ENCODE measurements around the gene CTAGE8.
"Not testable (repeated sequence)": the region's sequence is repeated elsewhere in the genome, so short reads cannot be mapped to it uniquely, and the experiment has no call there.

CTAGE8 gene, protein sequence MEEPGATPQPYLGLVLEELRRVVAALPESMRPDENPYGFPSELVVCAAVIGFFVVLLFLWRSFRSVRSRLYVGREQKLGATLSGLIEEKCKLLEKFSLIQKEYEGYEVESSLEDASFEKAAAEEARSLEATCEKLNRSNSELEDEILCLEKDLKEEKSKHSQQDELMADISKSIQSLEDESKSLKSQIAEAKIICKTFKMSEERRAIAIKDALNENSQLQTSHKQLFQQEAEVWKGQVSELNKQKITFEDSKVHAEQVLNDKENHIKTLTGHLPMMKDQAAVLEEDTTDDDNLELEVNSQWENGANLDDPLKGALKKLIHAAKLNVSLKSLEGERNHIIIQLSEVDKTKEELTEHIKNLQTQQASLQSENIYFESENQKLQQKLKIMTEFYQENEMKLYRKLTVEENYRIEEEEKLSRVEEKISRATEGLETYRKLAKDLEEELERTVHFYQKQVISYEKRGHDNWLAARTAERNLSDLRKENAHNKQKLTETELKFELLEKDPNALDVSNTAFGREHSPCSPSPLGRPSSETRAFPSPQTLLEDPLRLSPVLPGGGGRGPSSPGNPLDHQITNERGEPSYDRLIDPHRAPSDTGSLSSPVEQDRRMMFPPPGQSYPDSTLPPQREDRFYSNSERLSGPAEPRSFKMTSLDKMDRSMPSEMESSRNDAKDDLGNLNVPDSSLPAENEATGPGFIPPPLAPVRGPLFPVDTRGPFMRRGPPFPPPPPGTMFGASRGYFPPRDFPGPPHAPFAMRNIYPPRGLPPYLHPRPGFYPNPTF

DNA sequence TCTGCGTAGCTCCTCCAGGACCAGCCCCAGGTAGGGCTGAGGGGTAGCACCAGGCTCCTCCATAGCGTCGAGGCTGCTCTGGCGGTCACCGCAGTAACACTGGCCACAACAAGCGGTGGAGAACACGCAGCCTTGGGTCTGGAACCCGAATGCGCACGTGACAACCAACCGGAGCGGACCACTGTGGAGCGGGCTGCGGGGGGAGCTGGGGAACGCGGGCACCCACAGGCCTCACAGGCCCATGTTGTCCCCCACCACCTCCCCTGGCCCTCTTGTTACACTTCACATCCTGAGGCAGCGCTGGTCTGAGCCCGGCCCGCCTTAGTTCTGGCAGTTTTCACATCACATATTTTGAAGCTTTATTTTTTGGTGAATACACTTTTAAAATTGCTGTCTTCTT, at the start of gene CTAGE8:
TSS of gene CTAGE8 (minus strand) at position 101 of the 400 bp plus-strand sequence. CDS start at position 63, 38 bp downstream.
- DNase-seq = not testable (repeated sequence)

DNA sequence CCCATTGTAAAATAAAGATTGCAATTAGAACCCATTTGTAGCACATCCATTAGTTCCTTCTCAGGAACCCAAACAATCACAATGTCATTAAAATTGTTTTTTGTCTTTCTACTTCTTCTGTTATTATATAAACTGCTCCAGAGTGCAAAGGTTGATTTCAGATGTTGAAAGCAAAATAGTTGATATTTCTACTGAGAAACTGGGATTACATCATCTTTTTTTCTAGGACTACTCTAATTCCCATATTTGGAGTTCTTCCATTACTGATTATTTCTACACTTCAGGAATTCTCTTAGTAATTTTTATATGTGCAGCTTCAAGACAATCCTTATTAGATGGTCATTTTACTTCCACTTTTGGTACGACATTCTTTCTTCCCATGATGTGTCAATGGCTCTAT, 48.4 kb upstream of the CTAGE8 start:
- DNase-seq = not testable (repeated sequence)

DNA sequence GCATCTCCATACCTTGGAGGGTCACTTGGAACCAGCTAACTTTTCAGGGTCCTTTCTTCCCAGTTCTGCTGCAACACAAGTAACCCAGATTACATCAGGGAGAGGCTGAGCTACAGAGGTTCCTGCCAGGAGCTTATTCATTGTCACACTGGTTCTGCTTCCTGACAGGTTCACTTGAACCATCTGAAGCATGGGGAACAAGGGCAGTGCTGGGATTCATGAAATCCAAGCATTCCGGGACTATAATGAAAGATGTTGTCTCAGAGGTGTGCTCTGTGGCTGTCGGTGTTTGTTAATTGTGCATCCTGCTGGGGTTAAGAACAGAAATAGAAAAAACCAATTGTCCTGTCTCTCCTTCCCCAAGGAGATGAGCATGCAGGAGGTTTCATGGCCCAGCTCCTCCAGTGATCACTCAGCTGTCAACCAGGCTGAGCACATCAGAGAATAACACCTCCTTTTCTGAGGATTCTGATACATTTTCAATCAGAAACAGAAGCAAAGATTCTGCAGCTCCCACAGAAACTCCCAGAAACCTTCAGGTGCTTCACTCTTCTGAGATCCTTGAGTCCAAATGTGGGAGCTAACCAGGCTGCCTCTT, 42.9 kb upstream of the CTAGE8 start, which contains the start of gene OR2A1:
TSS of gene OR2A1 (plus strand) at position 548 of the 598 bp plus-strand sequence. CDS start 5,706 bp downstream, outside the sequence.
- not testable (repeated sequence) for DNase-seq

DNA sequence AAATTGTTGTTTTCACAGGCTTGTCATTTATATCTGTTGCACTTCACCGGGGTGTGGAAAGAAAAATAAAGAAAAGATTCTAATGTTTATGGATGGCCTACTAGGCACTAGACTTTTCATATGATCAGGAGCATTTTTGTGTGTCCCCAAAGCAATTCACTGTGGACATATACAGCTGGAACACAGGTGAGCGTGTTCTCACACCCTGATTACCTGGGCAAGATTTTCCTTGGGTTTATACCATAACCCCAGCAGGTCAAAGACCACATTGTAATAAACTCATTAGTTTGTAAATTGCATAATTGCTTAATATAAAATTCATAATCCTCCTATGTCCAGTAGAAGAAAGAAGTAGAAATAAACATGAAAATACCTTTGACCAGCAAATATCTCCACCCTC, 42.1 kb upstream of the CTAGE8 start:
- DNase-seq = not testable (repeated sequence)

DNA sequence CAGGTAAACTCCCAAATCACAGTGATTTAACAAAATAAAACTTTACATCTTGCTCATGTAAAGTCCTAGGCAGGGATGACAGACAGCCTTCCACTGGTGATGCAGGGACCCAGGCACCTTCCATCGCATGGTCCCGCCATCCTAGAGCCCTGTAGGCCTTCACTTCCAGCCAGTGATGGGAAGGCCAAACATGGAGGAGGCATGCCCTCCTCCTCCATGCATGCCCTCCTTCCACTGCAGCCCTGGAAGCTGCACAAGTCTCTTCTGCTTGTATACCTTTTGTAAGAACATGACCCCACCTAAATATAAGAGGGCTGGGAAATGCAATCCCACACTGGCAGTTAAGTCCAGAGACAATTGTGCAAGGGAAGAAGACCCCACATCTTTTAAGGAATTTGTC, 40.6 kb upstream of the CTAGE8 start:
- DNase-seq = not testable (repeated sequence)

DNA sequence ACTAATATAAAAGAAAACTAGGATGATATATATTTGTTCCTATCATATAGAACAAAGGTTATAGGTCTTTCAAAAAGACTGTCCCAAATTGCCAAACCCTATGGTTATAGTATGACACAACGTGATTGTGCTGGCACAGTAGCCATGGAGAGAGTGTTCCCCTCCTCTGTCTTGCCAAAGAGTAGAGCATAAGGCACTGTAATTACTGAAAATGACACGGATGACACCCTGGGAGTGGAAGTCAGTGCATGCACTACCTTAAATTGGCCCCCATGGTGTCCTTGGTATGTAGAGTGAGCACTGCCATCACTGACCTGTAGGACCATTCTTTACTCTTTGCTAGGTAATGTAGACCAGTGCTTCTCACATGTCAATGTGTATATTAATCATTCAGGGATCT, 36.1 kb upstream of the CTAGE8 start:
- DNase-seq = not testable (repeated sequence)

DNA sequence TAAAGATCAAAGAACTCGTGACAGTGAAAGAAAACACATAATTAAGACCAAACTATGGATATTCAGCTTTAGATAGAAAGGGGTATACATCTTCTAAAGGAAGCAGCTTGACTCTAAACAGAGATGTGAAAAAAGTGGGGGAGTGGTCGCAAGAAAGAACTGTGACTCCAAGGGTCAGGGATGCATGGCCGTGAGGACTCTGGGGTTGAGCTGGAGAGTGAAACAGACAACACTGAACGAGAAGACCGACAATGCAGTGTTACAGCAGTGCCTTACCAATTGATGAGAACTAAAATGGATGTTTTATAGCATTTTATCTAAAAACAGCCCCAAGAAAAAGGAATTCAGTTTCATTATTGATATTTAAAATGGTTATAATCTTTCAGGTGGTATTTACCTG, 34.5 kb upstream of the CTAGE8 start:
- not testable (repeated sequence) for DNase-seq

DNA sequence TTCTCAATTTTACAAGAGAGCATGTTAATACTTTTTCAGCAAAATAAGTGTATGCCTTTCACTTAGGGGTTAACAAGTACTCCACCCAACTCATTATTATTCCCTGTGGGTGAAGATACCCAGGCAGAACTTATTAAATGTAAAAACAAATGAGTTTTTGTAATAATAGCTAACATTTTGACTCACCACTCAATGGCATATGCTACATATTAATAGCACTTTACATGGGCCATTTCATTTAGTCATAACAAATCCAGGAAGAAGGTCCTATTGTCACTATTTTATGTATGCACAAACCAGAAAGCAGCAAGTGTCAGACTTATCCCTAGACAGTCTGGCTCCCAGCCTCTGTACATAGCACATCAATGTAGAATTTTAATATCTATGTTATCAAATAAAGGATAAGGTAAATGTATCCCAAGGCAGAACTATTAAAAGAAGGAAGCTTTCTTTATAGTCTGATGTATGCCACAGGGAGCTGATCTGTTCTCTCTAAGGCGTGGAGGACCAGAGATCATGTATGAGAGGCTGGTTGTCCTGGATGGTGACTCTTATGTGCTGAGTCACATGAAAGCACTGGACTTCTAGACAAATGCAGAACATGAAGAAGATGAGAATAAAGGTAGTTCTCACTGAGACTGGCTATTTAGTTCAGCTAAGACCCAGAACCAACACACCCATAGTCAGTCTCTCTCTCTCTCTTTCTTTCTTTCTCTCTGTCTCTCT, 33.7 kb upstream of the CTAGE8 start:
- DNase-seq = not testable (repeated sequence)

DNA sequence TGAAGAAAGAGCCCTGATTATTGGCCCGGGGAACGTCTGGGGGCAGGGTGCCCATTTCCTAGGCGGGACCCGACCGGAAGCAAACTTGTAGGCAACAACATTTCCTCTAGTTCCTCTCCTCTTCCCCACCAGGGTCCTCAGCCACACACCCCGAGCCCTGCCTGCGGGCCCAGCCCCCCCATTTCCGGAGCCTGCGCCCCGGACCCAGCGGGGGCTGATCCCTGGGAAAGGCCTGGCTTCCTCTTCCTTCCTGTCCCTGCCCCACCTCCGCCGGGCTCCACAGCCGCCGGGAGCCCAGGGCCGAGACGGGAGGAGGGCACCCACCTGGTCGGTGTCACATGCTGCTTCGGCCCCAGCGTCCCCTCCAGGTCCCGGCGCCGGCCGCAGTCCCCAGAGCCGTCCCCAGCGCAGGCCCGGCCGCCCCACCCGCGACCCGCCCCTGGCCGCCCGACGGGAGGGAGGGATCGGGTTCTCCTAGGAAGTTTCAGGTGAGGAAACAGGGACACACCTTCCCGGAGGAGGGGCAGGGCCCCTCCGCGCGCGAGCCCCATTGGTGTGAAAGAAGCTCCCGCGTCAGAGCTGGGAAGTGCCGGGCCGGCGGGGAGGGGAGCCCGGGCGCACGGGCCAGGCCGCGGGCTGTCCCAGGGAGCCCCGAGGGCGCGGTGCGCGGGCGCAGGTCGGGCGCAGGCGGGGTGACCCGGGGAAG, 24.9 kb upstream of the CTAGE8 start:
- not testable (repeated sequence) for DNase-seq

DNA sequence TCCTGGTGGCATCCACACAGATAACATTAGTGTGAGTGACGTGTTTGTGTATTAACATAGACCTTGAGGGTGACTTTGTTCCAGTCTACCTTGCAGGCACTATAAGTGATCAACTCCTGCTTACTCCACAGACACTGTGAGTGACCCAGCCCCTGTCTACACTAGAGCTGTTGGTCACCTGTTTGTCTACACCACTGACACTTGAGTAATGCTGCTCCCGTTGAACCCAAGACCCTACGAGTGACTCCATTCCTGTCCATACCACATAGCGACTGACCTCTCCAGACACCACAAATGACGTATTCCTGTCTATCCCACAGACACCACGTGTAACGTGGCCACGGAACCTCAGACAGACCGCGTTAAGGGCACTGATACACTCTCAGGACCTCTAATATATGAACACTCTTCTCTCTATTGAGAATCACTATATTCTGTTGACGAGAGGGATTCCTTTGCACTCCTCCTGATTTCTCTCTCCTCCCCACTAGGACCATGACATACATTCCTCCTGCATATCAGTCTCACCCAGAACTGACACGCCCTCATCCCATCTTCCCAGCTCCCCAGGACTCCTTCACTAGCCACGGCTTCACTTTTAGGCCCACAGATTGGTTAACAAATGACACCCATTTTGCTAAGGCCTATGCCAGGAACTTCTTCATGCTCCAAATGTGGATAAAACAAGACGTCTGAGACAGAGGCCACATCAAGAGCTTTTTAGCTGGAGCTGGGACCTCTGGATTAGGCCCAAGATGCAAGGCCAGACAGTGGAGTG, 23.5 kb upstream of the CTAGE8 start:
- not testable (repeated sequence) for DNase-seq

DNA sequence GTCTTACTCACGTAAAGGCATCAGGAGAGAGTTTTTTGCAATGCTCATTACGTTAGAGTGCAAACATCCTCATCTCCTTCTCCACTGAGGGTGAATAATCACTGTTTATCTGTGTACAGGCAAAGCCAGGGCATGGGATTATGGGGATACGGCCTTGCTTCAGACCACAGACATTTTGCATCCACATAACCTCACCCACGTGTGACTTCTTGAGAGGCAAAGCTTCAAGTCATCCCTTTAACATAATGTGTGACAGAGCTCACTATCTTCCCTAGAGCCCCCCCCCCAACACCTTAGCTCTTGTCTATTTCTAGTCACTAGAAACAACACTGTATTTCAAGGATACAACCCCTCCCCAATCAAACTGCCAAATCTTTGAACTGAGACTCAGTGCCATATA, 22.5 kb upstream of the CTAGE8 start:
- DNase-seq = not testable (repeated sequence)

DNA sequence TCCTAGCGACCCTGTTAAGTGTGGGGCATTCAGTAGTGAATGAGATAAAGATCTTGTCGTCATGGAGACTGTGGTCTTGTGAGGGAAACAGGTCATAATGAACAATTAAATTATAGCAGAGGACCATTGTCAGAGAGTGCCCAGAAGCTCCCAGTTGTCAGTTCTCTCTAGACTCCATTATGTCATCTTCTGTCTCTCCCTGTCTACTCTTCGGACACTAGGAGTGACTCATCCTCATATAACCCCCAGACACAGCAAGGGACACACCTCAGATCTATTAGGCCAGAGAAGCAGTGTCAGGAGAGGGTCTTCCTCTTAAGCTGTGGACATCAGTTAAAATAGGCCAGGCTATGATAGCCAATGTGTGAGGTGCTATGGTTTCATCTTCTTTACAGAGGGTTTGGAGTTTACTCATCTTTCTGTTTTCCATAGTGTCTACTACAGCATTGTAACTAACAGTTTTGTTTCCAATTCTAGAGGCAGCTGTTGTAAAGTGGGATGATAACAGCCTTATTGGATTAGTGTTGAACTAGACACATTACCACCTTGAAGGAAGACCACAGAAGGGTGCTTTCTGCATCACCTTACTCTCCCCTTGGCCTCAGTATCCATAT, 18.2 kb upstream of the CTAGE8 start:
- DNase-seq = not testable (repeated sequence)

DNA sequence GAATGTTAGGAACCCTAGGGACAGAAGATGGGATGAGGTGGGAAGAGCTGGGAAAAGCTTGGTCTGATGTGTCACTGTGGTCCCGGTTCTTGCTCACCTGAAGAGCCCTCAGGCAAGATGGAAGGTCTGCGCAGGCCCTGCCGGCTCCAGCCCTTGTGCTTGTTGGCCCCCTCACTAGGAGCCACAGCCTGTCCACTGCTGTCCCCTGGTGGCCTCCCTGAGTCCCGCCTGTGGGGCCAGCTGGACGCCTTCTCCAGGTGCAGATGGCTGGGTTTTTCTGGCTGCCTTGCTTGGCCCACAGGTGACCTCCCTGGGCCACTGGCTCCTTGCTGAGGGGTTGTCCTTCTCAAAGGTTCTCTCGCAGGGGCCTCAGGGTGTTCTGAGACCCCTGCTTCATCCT, 14.6 kb upstream of the CTAGE8 start:
- DNase-seq = not testable (repeated sequence)

DNA sequence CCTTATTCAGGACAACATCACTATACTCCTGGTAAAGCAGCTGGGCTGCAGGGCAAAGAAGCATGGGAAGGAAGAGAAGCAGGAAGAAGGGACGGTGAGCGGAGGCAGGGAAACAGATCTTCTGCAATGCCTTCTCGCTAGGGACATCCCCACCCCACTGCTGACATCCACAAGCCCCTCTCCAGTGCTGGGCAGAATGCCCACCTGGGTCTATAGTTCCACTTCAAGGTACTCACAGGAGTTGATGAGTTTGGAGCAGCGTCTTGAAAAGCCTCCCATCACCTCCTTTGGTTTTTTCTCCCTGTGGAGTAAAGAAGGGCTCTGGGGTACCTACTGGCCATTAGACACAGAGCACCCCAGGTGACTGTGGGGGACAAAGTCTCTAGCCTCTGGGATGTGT, 13.4 kb upstream of the CTAGE8 start:
- DNase-seq = not testable (repeated sequence)

DNA sequence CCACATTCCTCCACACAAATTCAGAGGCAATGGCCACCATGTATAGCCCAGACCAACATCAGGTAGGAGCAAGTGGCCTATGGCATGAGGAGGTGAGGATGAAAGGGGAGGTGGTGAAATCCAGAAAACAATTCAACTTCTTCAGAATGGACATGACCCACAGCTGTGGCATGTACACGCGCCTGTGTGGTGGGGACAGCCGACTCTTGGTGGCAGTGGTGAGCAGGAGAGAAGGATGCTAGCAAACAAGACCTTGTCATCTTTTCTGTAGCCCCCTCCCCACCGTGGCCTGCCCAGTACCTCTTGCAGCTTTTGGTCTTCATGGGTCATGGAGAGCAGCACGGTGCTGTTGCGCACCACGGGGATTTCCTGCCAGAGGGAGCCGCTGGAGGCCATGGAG, 12.9 kb upstream of the CTAGE8 start:
- DNase-seq = not testable (repeated sequence)

DNA sequence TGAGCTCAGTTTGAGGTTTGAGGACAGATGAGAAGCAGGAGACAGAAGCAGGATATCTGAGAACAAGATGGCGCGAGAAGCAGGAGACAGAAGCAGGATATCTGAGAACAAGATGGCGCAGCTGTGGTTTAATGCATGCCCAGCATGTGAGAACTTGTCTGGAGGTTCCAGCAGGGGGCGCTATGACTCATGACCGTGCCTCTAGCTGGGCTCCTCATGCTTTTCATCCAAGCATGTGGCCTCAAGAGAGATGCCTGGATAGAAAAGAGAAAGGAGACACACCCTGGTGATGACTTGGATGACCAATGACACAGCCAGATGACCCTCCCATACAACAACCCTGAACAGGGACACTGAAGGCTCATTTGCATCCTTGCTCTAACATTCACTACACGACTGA, 10.9 kb upstream of the CTAGE8 start:
- not testable (repeated sequence) for DNase-seq

DNA sequence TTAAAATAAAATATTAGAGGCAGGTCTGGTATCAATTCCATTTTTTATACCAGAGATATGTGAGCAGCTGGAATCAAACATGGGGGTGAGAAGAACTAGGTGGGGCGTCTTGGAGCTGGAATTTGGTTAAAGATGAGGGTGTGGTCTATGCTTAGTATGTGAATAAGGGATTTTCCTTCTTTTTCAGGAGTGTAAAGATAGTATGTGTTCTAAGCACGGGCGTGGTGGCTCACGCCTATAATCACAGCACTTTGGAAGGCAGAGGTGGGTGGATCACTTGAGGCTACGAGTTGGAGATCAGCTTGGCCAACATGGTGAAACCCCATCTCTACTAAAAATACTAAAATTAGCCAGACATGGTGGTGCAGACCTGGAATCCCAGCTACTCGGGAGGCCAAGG, 6.2 kb upstream of the CTAGE8 start:
- DNase-seq = not testable (repeated sequence)

DNA sequence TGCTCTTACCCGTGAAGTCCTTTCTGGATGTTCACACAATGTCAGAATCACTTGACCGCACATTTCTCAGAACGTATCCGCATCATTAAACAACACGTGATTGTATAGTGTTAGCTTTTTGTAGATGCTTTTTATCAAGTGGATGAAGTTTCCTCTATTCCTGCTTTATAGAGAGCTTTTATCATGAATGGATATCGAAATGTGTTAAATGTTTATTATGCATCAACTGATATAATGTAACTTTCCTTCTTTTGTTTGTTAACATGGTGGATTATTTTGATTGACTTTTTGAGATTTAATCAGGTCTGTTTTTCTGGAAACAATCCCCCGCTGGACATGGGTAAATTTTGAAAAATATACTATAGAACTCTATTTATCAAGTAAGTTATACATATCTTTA, 4.4 kb downstream of the CTAGE8 start, which contains the start of gene OR2A7:
TSS of gene OR2A7 (minus strand) at position 101 of the 400 bp plus-strand sequence. CDS start 5,164 bp downstream, outside the sequence.
- not testable (repeated sequence) for DNase-seq

DNA sequence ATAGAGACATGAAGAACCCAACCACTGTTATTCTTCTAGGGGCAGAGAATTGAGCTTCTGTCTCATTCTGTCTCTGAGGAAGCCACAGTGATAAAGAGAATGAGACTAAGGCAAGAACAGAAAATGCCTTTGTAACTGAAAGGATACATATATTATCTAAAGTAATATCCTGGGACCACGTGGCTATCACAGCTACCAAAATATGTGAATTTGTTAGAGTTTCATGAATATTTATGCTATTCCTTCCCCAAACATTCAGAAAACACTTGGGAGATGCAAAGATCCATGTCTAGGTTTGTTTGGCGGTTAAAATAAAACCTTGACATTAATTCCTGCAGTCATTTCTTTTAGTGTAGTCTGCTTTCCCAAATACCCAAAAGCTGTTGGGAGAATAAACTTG, 7.0 kb downstream of the CTAGE8 start:
- not testable (repeated sequence) for DNase-seq

DNA sequence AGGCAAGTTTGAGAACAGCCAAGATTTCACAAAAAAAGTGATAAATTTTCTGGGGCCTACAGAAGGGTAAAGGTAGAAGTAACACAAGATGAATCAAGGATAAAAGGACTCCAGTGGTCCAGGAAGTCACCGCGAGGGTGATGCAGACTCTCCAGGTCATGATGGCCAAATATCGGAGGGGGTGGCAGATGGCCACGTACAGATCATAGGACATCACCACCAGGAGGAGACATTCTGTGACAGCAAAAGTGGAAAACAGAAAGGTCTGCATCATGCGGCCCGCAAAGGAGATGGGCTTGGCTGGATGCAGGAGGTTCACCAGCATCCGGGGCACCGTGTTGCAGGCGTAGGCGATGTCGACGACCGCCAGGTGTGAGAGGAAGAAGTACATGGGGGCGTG, 10.0 kb downstream of the CTAGE8 start:
- DNase-seq = not testable (repeated sequence)
